B cell (primary cell): ENCODE measurements around the gene ANAPC2. TPM values are rescaled to one million over a fixed set of nuclear protein-coding genes. Genes with fewer than 3 reads are reported as not detected.

Experiments used
- ATAC-seq: fragments of 200-7000 bp; cut with Tn5 transposase; one replicate; pipeline ENCODE4 v1.10.0; 2021; ENCODE audit warnings: low read depth, mild to moderate bottlenecking, moderate number of reproducible peaks, moderate library complexity
- CTCF ChIA-PET: fragments of 350-600 bp; sonication (Branson Sonifier 250); formaldehyde crosslinking; loops from one replicate; lab custom pipeline; 2021; ENCODE audit warnings: antibody characterized with exemption, inconsistent platforms; lab: Charles Lee
- POLR2A ChIA-PET: fragments of 350-600 bp; sonication (Branson Sonifier 250); formaldehyde crosslinking; loops from one replicate; lab custom pipeline; 2021; ENCODE audit warnings: antibody characterized with exemption; lab: Charles Lee
- DNase-seq: peaks from one replicate; pipeline ENCODE4 v3.0.0; 2013
- H2AFZ ChIP-seq: 2 replicates; pipeline ENCODE4 v1.6.1; 2012; ENCODE audit warnings: mild to moderate bottlenecking, low read depth, low read length; ENCODE audit not compliant: insufficient read depth, poor library complexity, severe bottlenecking
- H3K27ac ChIP-seq, 2 donors: 1 replicate in 1 of 2; 2 replicates in 1 of 2; pipeline ENCODE4 v1.5.1; 2012 to 2013; ENCODE audit warnings: low read length in 2 of 2, mild to moderate bottlenecking in 2 of 2, moderate library complexity in 1 of 2
- H3K27me3 ChIP-seq, 4 experiments: fragments of 200-600 bp in 1 of 4; sonication (generic) in 1 of 4; replicated peaks in 1 of 4; 1 replicate in 2 of 4; 2 replicates in 2 of 4; pipeline versions ENCODE4 v1.6.1 to v1.7.0; 2013 to 2016; ENCODE audit warnings: low read length in 3 of 4, mild to moderate bottlenecking in 2 of 4, mixed read lengths in 1 of 4, moderate library complexity in 1 of 4; ENCODE audit not compliant: insufficient read depth in 4 of 4, control insufficient read depth in 3 of 4; ENCODE audit errors: control extremely low read depth in 1 of 4
- H3K36me3 ChIP-seq, 2 experiments: replicated peaks in 1 of 2; 1 replicate in 1 of 2; 2 replicates in 1 of 2; pipeline versions ENCODE4 v1.6.1 to v1.7.1; 2013; ENCODE audit warnings: low read length in 1 of 2; ENCODE audit not compliant: insufficient read depth in 2 of 2, control insufficient read depth in 1 of 2; ENCODE audit errors: control extremely low read depth in 1 of 2, extremely low read depth in 1 of 2
- H3K4me1 ChIP-seq, 2 donors: fragments of 200-600 bp in 1 of 2; sonication (generic) in 1 of 2; 1 replicate in 1 of 2; 2 replicates in 1 of 2; pipeline versions ENCODE4 v1.5.1 to v1.6.1; 2013 to 2017; ENCODE audit warnings: low read length in 2 of 2; ENCODE audit not compliant: control insufficient read depth in 2 of 2, insufficient read depth in 2 of 2
- H3K4me2 ChIP-seq: replicated peaks from 2 replicates; pipeline ENCODE3; 2012; ENCODE audit warnings: mild to moderate bottlenecking, low read depth, low read length; ENCODE audit not compliant: poor library complexity, severe bottlenecking
- H3K4me3 ChIP-seq, 5 experiments: fragments of 200-600 bp in 1 of 5; sonication (generic) in 1 of 5; 1 replicate in 3 of 5; 2 replicates in 2 of 5; pipeline versions ENCODE4 v1.5.1 to v1.7.0; 2011 to 2016; ENCODE audit warnings: low read length in 4 of 5, mild to moderate bottlenecking in 4 of 5, low read depth in 2 of 5, control low read depth in 1 of 5, moderate library complexity in 1 of 5; ENCODE audit not compliant: insufficient read depth in 1 of 5; ENCODE audit errors: control extremely low read depth in 1 of 5, extremely low read depth in 1 of 5
- H3K79me2 ChIP-seq: fragments of 200-600 bp; sonication (generic); one replicate; pipeline ENCODE4 v1.6.0; 2016; ENCODE audit warnings: low read length; ENCODE audit not compliant: control insufficient read depth, insufficient read depth
- H3K9ac ChIP-seq: fragments of 200-600 bp; sonication (generic); 2 replicates; pipeline ENCODE4 v1.6.1; 2017; ENCODE audit warnings: mild to moderate bottlenecking, low read length, moderate library complexity
- H3K9me3 ChIP-seq, 3 donors: one replicate each; pipeline versions ENCODE4 v1.6.1 to v1.7.1; 2013; ENCODE audit warnings: low read length in 2 of 3; ENCODE audit not compliant: control insufficient read depth in 2 of 3, insufficient read depth in 1 of 3; ENCODE audit errors: control extremely low read depth in 1 of 3
- H4K20me1 ChIP-seq: 2 replicates; pipeline ENCODE4 v1.6.0; 2012; ENCODE audit warnings: mild to moderate bottlenecking, low read length; ENCODE audit not compliant: insufficient read depth, control insufficient read depth, poor library complexity, severe bottlenecking
- H3K27ac Mint-ChIP-seq: one replicate; pipeline ENCODE4 v1.8.0; 2021; ENCODE audit warnings: mixed read lengths
- H3K27me3 Mint-ChIP-seq: one replicate; pipeline ENCODE4 v1.8.0; 2021; ENCODE audit warnings: mixed read lengths
- H3K4me1 Mint-ChIP-seq: one replicate; pipeline ENCODE4 v1.8.0; 2021; ENCODE audit warnings: mixed read lengths
- H3K4me3 Mint-ChIP-seq: one replicate; pipeline ENCODE4 v1.8.0; 2021; ENCODE audit warnings: mixed read lengths
- H3K9me3 Mint-ChIP-seq: one replicate; pipeline ENCODE4 v1.8.0; 2022; ENCODE audit warnings: mixed read lengths; ENCODE audit not compliant: insufficient read depth
- EZH2 ChIP-seq: IDR thresholded peaks from 2 replicates; pipeline ENCODE4 v1.6.1; 2012; ENCODE audit warnings: borderline replicate concordance, low read depth, mild to moderate bottlenecking, moderate library complexity, low read length; ENCODE audit not compliant: insufficient read depth, poor library complexity, severe bottlenecking
- WGBS: methylation state at CpG from one replicate; pipeline ENCODE4 v1.1.5; 2013; ENCODE audit warnings: missing lambda C conversion rate; ENCODE audit not compliant: insufficient coverage; 5-methylcytosine and 5-hydroxymethylcytosine counted together
- intact Hi-C: fragments of 100-400 bp; cut with micrococcal nuclease; formaldehyde crosslinking; loops from one replicate; pipeline ENCODE4 v1.10.0; 2022
- polyA plus RNA-seq: library from polyadenylated mRNA; depleted of rRNA; stranded (reverse); fragments of >200 nt; gene quantifications from 2 replicates; pipeline ENCODE4 v1.2.3, GENCODE V29; 2012
- total RNA-seq, 2 donors: library from RNA; stranded (reverse); fragments of 120-200 nt in 1 of 2; gene quantifications; 1 replicate in 1 of 2; 2 replicates in 1 of 2; pipeline versions ENCODE4 v1.2.3 to v1.2.4, GENCODE V29; 2013 to 2022
- TF ChIP-seq, protein P1 (sequence below): fragments of 200-600 bp; IDR thresholded peaks from one replicate; pipeline ENCODE4 v1.8.0; 2022; ENCODE audit warnings: antibody characterized with exemption, mild to moderate bottlenecking

The ANAPC2 gene
- total and polyA plus RNA-seq, 2 donors (not counting 1 experiment from before 2014, with no cell fraction given), result 121 to 127 TPM

DNA sequence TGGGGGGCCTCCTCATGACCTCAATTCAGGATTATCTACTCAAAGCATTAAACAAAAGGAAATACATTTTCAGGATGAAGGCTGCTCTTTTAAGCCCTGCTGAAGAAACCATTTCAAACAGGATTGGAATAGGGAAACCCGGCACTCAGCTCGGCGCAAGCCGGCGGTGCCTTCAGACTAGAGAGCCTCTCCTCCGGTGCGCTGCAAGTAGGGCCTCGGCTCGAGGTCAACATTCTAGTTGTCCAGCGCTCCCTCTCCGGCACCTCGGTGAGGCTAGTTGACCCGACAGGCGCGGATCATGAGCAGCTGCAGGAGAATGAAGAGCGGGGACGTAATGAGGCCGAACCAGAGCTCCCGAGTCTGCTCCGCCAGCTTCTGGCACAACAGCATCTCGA is 16.4 kb upstream of the ANAPC2 start:
- H3K9me3 ChIP-seq, result no peaks in the 10 kb centered on the region
- no peaks in the 10 kb centered on the region for H3K27me3 ChIP-seq
- H3K27ac Mint-ChIP-seq, result peak overlapping the region; percentile 90
- H3K9ac ChIP-seq, result peak overlapping the region; percentile 84
- no peak for TF ChIP-seq EZH2
- TF ChIP-seq, protein P1, sequence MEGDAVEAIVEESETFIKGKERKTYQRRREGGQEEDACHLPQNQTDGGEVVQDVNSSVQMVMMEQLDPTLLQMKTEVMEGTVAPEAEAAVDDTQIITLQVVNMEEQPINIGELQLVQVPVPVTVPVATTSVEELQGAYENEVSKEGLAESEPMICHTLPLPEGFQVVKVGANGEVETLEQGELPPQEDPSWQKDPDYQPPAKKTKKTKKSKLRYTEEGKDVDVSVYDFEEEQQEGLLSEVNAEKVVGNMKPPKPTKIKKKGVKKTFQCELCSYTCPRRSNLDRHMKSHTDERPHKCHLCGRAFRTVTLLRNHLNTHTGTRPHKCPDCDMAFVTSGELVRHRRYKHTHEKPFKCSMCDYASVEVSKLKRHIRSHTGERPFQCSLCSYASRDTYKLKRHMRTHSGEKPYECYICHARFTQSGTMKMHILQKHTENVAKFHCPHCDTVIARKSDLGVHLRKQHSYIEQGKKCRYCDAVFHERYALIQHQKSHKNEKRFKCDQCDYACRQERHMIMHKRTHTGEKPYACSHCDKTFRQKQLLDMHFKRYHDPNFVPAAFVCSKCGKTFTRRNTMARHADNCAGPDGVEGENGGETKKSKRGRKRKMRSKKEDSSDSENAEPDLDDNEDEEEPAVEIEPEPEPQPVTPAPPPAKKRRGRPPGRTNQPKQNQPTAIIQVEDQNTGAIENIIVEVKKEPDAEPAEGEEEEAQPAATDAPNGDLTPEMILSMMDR, result no peak
- peaks cover 0 to 5% of the 10 kb centered on the region in 2 experiments for H3K36me3 ChIP-seq
- peaks cover 46% of the 10 kb centered on the region for H3K4me1 Mint-ChIP-seq
- ChIA-PET CTCF (interaction anchor here (0.6 to 1.6 kb wide), 3 partner anchors 14 to 23 kb away, joined by 3 to 7 read pairs (median 4); partner anchors contain the start of gene RNF224), POLR2A (interaction anchor here (0.5 to 2.1 kb wide), 3 partner anchors 16 to 35 kb away, joined by 3 to 10 read pairs (median 4); partner anchors contain the start of genes ANAPC2, RNF208 and SSNA1)
- WGBS, result 21% methylated on average over 21 of the region's 21 CpGs
- DNase-seq (no peak), ATAC-seq (no peak)
- H3K4me3 ChIP-seq, result peak overlapping the region; percentile 55 to 96 (median 86)
- H3K4me3 Mint-ChIP-seq, result peak overlapping the region; percentile 93
- H3K27me3 Mint-ChIP-seq, result no peaks in the 10 kb centered on the region
- H3K79me2 ChIP-seq, result peaks cover 62% of the 10 kb centered on the region
- intact Hi-C loops, result loop anchor here (1.0 to 10.0 kb wide), 4 partner anchors 16 to 320 kb away; partner anchors contain the start of genes ANAPC2, SSNA1 and TRAF2
- H3K4me2 ChIP-seq, result peak overlapping the region; percentile 85
- H3K4me1 ChIP-seq, result peaks cover 38 to 51% of the 10 kb centered on the region in 2 donors
- H2AFZ ChIP-seq, result peak overlapping the region; percentile 88
- peak overlapping the region; percentile 73 to 89 for H3K27ac ChIP-seq
- H3K9me3 Mint-ChIP-seq, result no peaks in the 10 kb centered on the region
- H4K20me1 ChIP-seq, result peaks cover 43% of the 10 kb centered on the region

- ChIA-PET POLR2A (interaction anchor here (0.7 kb wide), 3 partner anchors 275 to 327 kb away, joined by 3 to 6 read pairs (median 3); no protein-coding TSS in a partner anchor), CTCF (interaction anchor here (0.7 to 3.3 kb wide), 4 partner anchors 14 to 34 kb away, joined by 3 to 13 read pairs (median 8); partner anchors contain the start of genes ANAPC2 and SSNA1)
- peaks cover 0 to 6% (median 0%) of the 10 kb centered on the region in 4 experiments for H3K27me3 ChIP-seq
- no peak overlapping the region for H3K4me2 ChIP-seq
- no peak overlapping the region for H2AFZ ChIP-seq
- Mint-ChIP-seq H3K27me3 (no peaks in the 10 kb centered on the region), H3K4me3 (no peak overlapping the region), H3K27ac (no peak overlapping the region), H3K9me3 (no peaks in the 10 kb centered on the region), H3K4me1 (peaks cover 48% of the 10 kb centered on the region)
- H3K27ac ChIP-seq, result no peak overlapping the region
- intact Hi-C loops, result loop anchor here (10.0 kb wide), 1 partner anchor 318 kb away; the partner anchor contains the start of gene TRAF2
- peaks cover 79% of the 10 kb centered on the region for H3K79me2 ChIP-seq
- H3K4me3 ChIP-seq, result no peak overlapping the region
- H3K4me1 ChIP-seq, result peaks cover 45 to 58% of the 10 kb centered on the region in 2 donors
- ATAC-seq (no peak), DNase-seq (no peak)
- H4K20me1 ChIP-seq, result peaks cover 56% of the 10 kb centered on the region
- H3K9me3 ChIP-seq, result no peaks in the 10 kb centered on the region
- peaks cover 0 to 5% of the 10 kb centered on the region in 2 experiments for H3K36me3 ChIP-seq
- TF ChIP-seq EZH2, result no peak
- TF ChIP-seq, protein P1, result no peak
- WGBS, result 88% methylated on average over 8 of the region's 8 CpGs
- no peak overlapping the region for H3K9ac ChIP-seq
Observed at GRCh38 chr9:137202966-137203365, 14.6 kb upstream of the ANAPC2 start.
